Subcutaneous adipose tissue (tissue), 4 donors: ENCODE results near the gene CDC27. TPM values are rescaled to one million over a fixed set of nuclear protein-coding genes. Genes with fewer than 3 reads are reported as not detected.

Source experiments
- CTCF ChIP-seq: fragments of 450-650 bp; IDR thresholded peaks from one replicate; pipeline ENCODE4 v1.5.1; 2016; ENCODE audit warnings: low read depth, mild to moderate bottlenecking, control low read depth, antibody characterized with exemption, moderate library complexity
- total RNA-seq, 4 donors: library from RNA; depleted of rRNA; stranded (reverse); fragments of >200 nt; gene quantifications; one replicate each; pipeline ENCODE4 v1.1.0, GENCODE V29; 2016

Gene CDC27
- total RNA-seq, 4 donors from 2014 or later = 62.5 to 129 (median 71.8) TPM

- TF ChIP-seq CTCF = no peak
These were observed 112.9 kb downstream of the CDC27 start for GRCh38 chr17:47076171-47076570.

- TF ChIP-seq CTCF = no peak
These were observed 116.2 kb downstream of the CDC27 start for GRCh38 chr17:47072886-47073285.

Other genes with a start within 250 kb of the CDC27 start
- under 1 TPM in 2 of 4 donors, not detected in 2; 0.66 to 0.75 TPM for gene RPRML, start 210.0 kb downstream of the CDC27 start, total RNA-seq
- gene MYL4, start 20.1 kb upstream of the CDC27 start, total RNA-seq = not detected
- 10 to 100 TPM in 3 of 4 donors, 1 to 10 TPM in 1; 9.8 to 22.6 (median 13.8) TPM for gene ITGB3, start 64.5 kb upstream of the CDC27 start, total RNA-seq
- 10 to 100 TPM in 2 of 4 donors, 1 to 10 TPM in 2; 6.4 to 13.0 (median 11.0) TPM for gene EFCAB13, start 134.7 kb upstream of the CDC27 start, total RNA-seq